HCT116 (cell line): ENCODE measurements around the gene TMEM178B. TPM values are rescaled to one million over a fixed set of nuclear protein-coding genes. Genes with fewer than 3 reads are reported as not detected.

Experiments
- ATAC-seq: fragments of 200-7000 bp; cut with Tn5 transposase; 2 replicates; pipeline ENCODE4 v1.9.1; 2020; ENCODE audit warnings: mild to moderate bottlenecking, moderate library complexity
- BruUV-seq: library from RNA; stranded (reverse); fragments of 400-500 nt; replicated peaks from 2 replicates; lab custom pipeline; 2021; lab: Mats Ljungman, UMichigan
- CTCF ChIA-PET: fragments of 300-600 bp; sonication (Branson Sonifier 250); formaldehyde crosslinking; loops from one replicate; lab custom pipeline; 2021; ENCODE audit warnings: antibody characterized with exemption; lab: Charles Lee
- POLR2A ChIA-PET: fragments of 300-600, 350-600 bp; sonication (Branson Sonifier 250); formaldehyde crosslinking; loops from one replicate; lab custom pipeline; 2021; ENCODE audit warnings: antibody characterized with exemption; lab: Charles Lee
- RAD21 ChIA-PET, 2 experiments: fragments of 300-600 bp; sonication (Branson Sonifier 250); formaldehyde crosslinking; loops; one replicate each; lab custom pipeline; 2023; ENCODE audit warnings: low total read pairs in 2 of 2; ENCODE audit not compliant: uncharacterized antibody in 2 of 2, unreplicated experiment in 2 of 2, low non-redundant PET in 1 of 2; lab: Charles Lee
- DNase-seq: peaks from one replicate; pipeline ENCODE4 v3.0.0-alpha.2; 2010; ENCODE audit warnings: low read depth, low spot score
- H2AFZ ChIP-seq: fragments of 200-600 bp; shearing (Covaris generic), sonication (generic); 2 replicates; pipeline ENCODE4 v1.6.1; 2017; ENCODE audit warnings: low read depth, mixed run types, mixed read lengths, antibody characterized with exemption, low read length; ENCODE audit not compliant: poor library complexity, severe bottlenecking
- H3K27ac ChIP-seq: 2 replicates; pipeline ENCODE4 v1.5.1; 2012; ENCODE audit warnings: low read depth, low read length
- H3K27me3 ChIP-seq: fragments of 200-600 bp; sonication (generic); 2 replicates; pipeline ENCODE4 v1.6.1; 2016; ENCODE audit warnings: mixed run types, low read length, mixed read lengths; ENCODE audit not compliant: insufficient read depth
- H3K36me3 ChIP-seq, 2 experiments: fragments of 200-500 bp in 1 of 2; fragments of 200-600 bp in 1 of 2; sonication (Bioruptor generic) in 1 of 2; sonication (generic) in 1 of 2; 2 replicates each; pipeline versions ENCODE4 v1.5.1 to v1.6.1; 2014 to 2016; ENCODE audit warnings: low read length in 2 of 2, inconsistent platforms in 1 of 2, mixed read lengths in 1 of 2, mixed run types in 1 of 2; ENCODE audit not compliant: insufficient read depth in 2 of 2, control insufficient read depth in 1 of 2
- H3K4me1 ChIP-seq, 2 experiments: fragments of 200-600 bp in 1 of 2; sonication (generic) in 1 of 2; 2 replicates each; pipeline versions ENCODE4 v1.5.1 to v1.6.1; 2012 to 2017; ENCODE audit warnings: low read length in 2 of 2, inconsistent platforms in 1 of 2, mild to moderate bottlenecking in 1 of 2, mixed read lengths in 1 of 2, mixed run types in 1 of 2, moderate library complexity in 1 of 2; ENCODE audit not compliant: insufficient read depth in 2 of 2, control insufficient read depth in 1 of 2
- H3K4me2 ChIP-seq: fragments of 200-600 bp; sonication (generic); 2 replicates; pipeline ENCODE4 v1.6.1; 2017; ENCODE audit warnings: mixed run types, low read length, mixed read lengths
- H3K4me3 ChIP-seq, 2 experiments: fragments of 200-600 bp in 1 of 2; sonication (generic) in 1 of 2; replicated peaks in 1 of 2; 2 replicates each; pipeline ENCODE4 v1.5.1; 2011 to 2016; ENCODE audit warnings: low read length in 2 of 2, control low read depth in 1 of 2, low read depth in 1 of 2, mild to moderate bottlenecking in 1 of 2, mixed read lengths in 1 of 2, mixed run types in 1 of 2
- H3K79me2 ChIP-seq: fragments of 200-600 bp; sonication (generic); 2 replicates; pipeline ENCODE4 v1.6.1; 2017; ENCODE audit warnings: mild to moderate bottlenecking, mixed run types, low read length, moderate library complexity, mixed read lengths; ENCODE audit not compliant: insufficient read depth
- H3K9ac ChIP-seq: fragments of 200-600 bp; sonication (generic); 2 replicates; pipeline ENCODE4 v1.6.1; 2016; ENCODE audit warnings: low read length, mixed read lengths
- H3K9me2 ChIP-seq: fragments of 200-600 bp; sonication (generic), shearing (Covaris generic); 2 replicates; pipeline ENCODE4 v1.6.1; 2017; ENCODE audit warnings: mixed run types, mild to moderate bottlenecking, moderate library complexity; ENCODE audit not compliant: insufficient read depth
- H3K9me3 ChIP-seq, 2 experiments: fragments of 200-500 bp in 1 of 2; fragments of 200-600 bp in 1 of 2; sonication (Bioruptor generic) in 1 of 2; sonication (generic) in 1 of 2; 2 replicates each; pipeline ENCODE4 v1.6.1; 2014 to 2017; ENCODE audit warnings: low read length in 2 of 2, mixed read lengths in 2 of 2, inconsistent platforms in 1 of 2, low read depth in 1 of 2, mild to moderate bottlenecking in 1 of 2, mixed run types in 1 of 2, moderate library complexity in 1 of 2; ENCODE audit not compliant: control insufficient read depth in 1 of 2, insufficient read depth in 1 of 2
- H4K20me1 ChIP-seq: fragments of 200-600 bp; sonication (generic), shearing (Covaris generic); 2 replicates; pipeline ENCODE4 v1.6.1; 2017; ENCODE audit warnings: mixed run types, mild to moderate bottlenecking, moderate library complexity; ENCODE audit not compliant: insufficient read depth
- CEBPB ChIP-seq: IDR thresholded peaks from 2 replicates; pipeline ENCODE4 v1.6.1; 2012; ENCODE audit warnings: low read depth
- CTCF ChIP-seq, 3 experiments: fragments of 200-600 bp in 1 of 3; sonication (generic) in 1 of 3; IDR thresholded peaks in 2 of 3; conservative IDR thresholded peaks in 1 of 3; 2 replicates each; pipeline ENCODE4 v1.5.1; 2012 to 2017; ENCODE audit warnings: low read depth in 2 of 3, low read length in 2 of 3, antibody characterized with exemption in 1 of 3, borderline replicate concordance in 1 of 3, control low read depth in 1 of 3, mild to moderate bottlenecking in 1 of 3, mixed read lengths in 1 of 3, mixed run types in 1 of 3, moderate library complexity in 1 of 3; ENCODE audit not compliant: insufficient read depth in 1 of 3
- EGR1 ChIP-seq: IDR thresholded peaks from 2 replicates; pipeline ENCODE4 v1.6.1; 2012; ENCODE audit warnings: low read depth
- ELF1 ChIP-seq: IDR thresholded peaks from 2 replicates; pipeline ENCODE4 v1.6.1; 2012; ENCODE audit warnings: low read depth, borderline replicate concordance
- EZH2 ChIP-seq: fragments of 200-600 bp; sonication (generic); IDR thresholded peaks from 2 replicates; pipeline ENCODE4 v1.6.1; 2017; ENCODE audit warnings: antibody characterized with exemption, mixed run types
- EZH2phosphoT487 ChIP-seq: fragments of 200-600 bp; IDR thresholded peaks from 2 replicates; pipeline ENCODE4 v1.6.1; 2018; ENCODE audit warnings: antibody characterized with exemption, borderline replicate concordance
- JUND ChIP-seq: IDR thresholded peaks from 2 replicates; pipeline ENCODE4 v1.6.1; 2012
- MAX ChIP-seq: IDR thresholded peaks from 2 replicates; pipeline ENCODE4 v1.6.1; 2012
- POLR2A ChIP-seq: IDR thresholded peaks from 2 replicates; pipeline ENCODE4 v1.7.0; 2011; ENCODE audit warnings: borderline replicate concordance; ENCODE audit not compliant: insufficient read depth, insufficient read length; ENCODE audit errors: extremely low read depth
- POLR2AphosphoS5 ChIP-seq: IDR thresholded peaks from 2 replicates; pipeline ENCODE4 v1.6.1; 2011; ENCODE audit warnings: mild to moderate bottlenecking, low read depth, low read length, moderate library complexity
- RAD21 ChIP-seq: IDR thresholded peaks from 2 replicates; pipeline ENCODE4 v1.6.1; 2012; ENCODE audit warnings: low read depth, mild to moderate bottlenecking
- REST ChIP-seq: IDR thresholded peaks from 2 replicates; pipeline ENCODE4 v1.6.1; 2012; ENCODE audit warnings: low read depth
- SIN3A ChIP-seq: IDR thresholded peaks from 2 replicates; pipeline ENCODE4 v1.6.1; 2012; ENCODE audit warnings: low read depth
- SP1 ChIP-seq: IDR thresholded peaks from 2 replicates; pipeline ENCODE4 v1.6.1; 2012; ENCODE audit warnings: low read depth
- SRF ChIP-seq: IDR thresholded peaks from 2 replicates; pipeline ENCODE4 v1.6.1; 2012; ENCODE audit warnings: low read depth
- TCF7L2 ChIP-seq: IDR thresholded peaks from 2 replicates; pipeline ENCODE4 v1.7.0; 2011; ENCODE audit warnings: borderline replicate concordance, inconsistent platforms; ENCODE audit not compliant: insufficient read depth, insufficient read length; ENCODE audit errors: extremely low read depth
- ZBTB33 ChIP-seq: IDR thresholded peaks from 2 replicates; pipeline ENCODE4 v1.6.1; 2011; ENCODE audit warnings: mild to moderate bottlenecking, low read length, moderate library complexity; ENCODE audit not compliant: insufficient replicate concordance; ENCODE audit errors: extremely low read depth
- ZFX ChIP-seq: fragments of 450-650 bp; IDR thresholded peaks from 2 replicates; pipeline ENCODE4 v1.6.1; 2017
- ZNF274 ChIP-seq: fragments of 200-500 bp; sonication (Bioruptor generic); IDR thresholded peaks from 2 replicates; pipeline ENCODE4 v1.6.1; 2014; ENCODE audit warnings: mild to moderate bottlenecking, low read depth, low read length, inconsistent platforms
- intact Hi-C: fragments of 100-400 bp; cut with micrococcal nuclease; formaldehyde crosslinking; loops from 2 replicates; pipeline ENCODE4 v1.10.0; 2022
- total RNA-seq: library from RNA; stranded (reverse); gene quantifications from one replicate; pipeline ENCODE4 v1.2.1, GENCODE V29; 2021; ENCODE audit not compliant: unreplicated experiment

The TMEM178B gene
- total RNA-seq, 1 experiment from 2014 or later = 0.02 TPM

- ChIA-PET POLR2A (no interaction called here), RAD21 (no interaction called here)
Measured at GRCh38 chr7:141477865-141478264, 404.0 kb downstream of the TMEM178B start.

More at GRCh38 chr7:141477865-141478264, 404.0 kb downstream of the TMEM178B start:
- ATAC-seq = no peak
- Histone ChIP-seq H3K27ac (no peak overlapping the region), H3K9ac (no peak overlapping the region), H3K9me3 (no peaks in the 10 kb centered on the region), H3K4me2 (no peak overlapping the region)
- CTCF ChIA-PET = no interaction called here
- TF ChIP-seq TCF7L2 (no peak), JUND (no peak), ZNF274 (no peak), SP1 (no peak), POLR2A (no peak), EZH2phosphoT487 (no peak), CTCF (IDR thresholded peaks at IDR 0.05 in 2 of 3, conservative IDR thresholded peaks at IDR 0.05 in 1 of 3; ENCODE audit: borderline replicate concordance in 1 of 3, insufficient read depth in 1 of 3, low read depth in 2 of 3, low read length in 2 of 3) (no peak), REST (no peak), ZFX (no peak), MAX (no peak), CEBPB (no peak), RAD21 (no peak), POLR2AphosphoS5 (no peak), SRF (no peak), ZBTB33 (no peak), SIN3A (no peak), EGR1 (no peak), EZH2 (no peak), ELF1 (no peak)
- TF ChIP-seq, all 23 proteins: peak for 0
- H3K4me3 ChIP-seq = no peak overlapping the region
- H4K20me1 ChIP-seq = no peaks in the 10 kb centered on the region
- BruUV-seq = no TSS peak
- H3K4me1 ChIP-seq = peaks cover 0 to under 1% of the 10 kb centered on the region in 2 experiments; a peak in 1 of 4 replicates
- no peaks in the 10 kb centered on the region for H3K9me2 ChIP-seq
- intact Hi-C loops = no loop called here
- peaks cover 31% of the 10 kb centered on the region for H3K27me3 ChIP-seq
- no peak for DNase-seq
- no peak overlapping the region for H2AFZ ChIP-seq
- no peaks in the 10 kb centered on the region for H3K79me2 ChIP-seq
- H3K36me3 ChIP-seq = no peaks in the 10 kb centered on the region
